Activated naive CD8-positive, alpha-beta T cell treated with anti-CD3 and anti-CD28 coated beads, Interleukin-2, amount 10 ng/mL, durations not matched to agents 7 days and 5 days (primary cell): ENCODE data around the gene GNAQ. TPM values are rescaled to one million over a fixed set of nuclear protein-coding genes. Genes with fewer than 3 reads are reported as not detected.
"Not testable (repeated sequence)": the region's sequence is repeated elsewhere in the genome, so short reads cannot be mapped to it uniquely, and the experiment has no call there.

Experiments
- ATAC-seq: fragments of 150-1000 bp; cut with Tn5 transposase; one replicate; pipeline ENCODE4 v1.10.0; 2021; ENCODE audit warnings: low read depth, moderate library complexity
- POLR2A ChIA-PET: fragments of 350-600 bp; sonication (Branson Sonifier 250); formaldehyde crosslinking; loops from one replicate; lab custom pipeline; 2021; ENCODE audit warnings: antibody characterized with exemption; lab: Charles Lee
- DNase-seq: peaks from one replicate; pipeline ENCODE4 v3.0.0; 2021
- H3K27ac Mint-ChIP-seq: one replicate; pipeline ENCODE4 v1.8.0; 2022; ENCODE audit warnings: mild to moderate bottlenecking, mixed read lengths
- H3K27me3 Mint-ChIP-seq: one replicate; pipeline ENCODE4 v1.8.0; 2022; ENCODE audit warnings: mild to moderate bottlenecking, moderate library complexity, mixed read lengths
- H3K36me3 Mint-ChIP-seq: one replicate; pipeline ENCODE4 v1.8.0; 2021; ENCODE audit warnings: mild to moderate bottlenecking, mixed read lengths
- H3K4me1 Mint-ChIP-seq: one replicate; pipeline ENCODE4 v1.8.0; 2021; ENCODE audit warnings: mixed read lengths
- H3K4me3 Mint-ChIP-seq: one replicate; pipeline ENCODE4 v1.8.0; 2022; ENCODE audit warnings: mild to moderate bottlenecking, moderate library complexity, mixed read lengths
- H3K9me3 Mint-ChIP-seq: one replicate; pipeline ENCODE4 v1.8.0; 2021; ENCODE audit warnings: mixed read lengths
- total RNA-seq, 2 experiments: library from RNA; stranded (reverse); gene quantifications; one replicate each; pipeline ENCODE4 v1.2.3, GENCODE V29; 2021

The GNAQ gene
- total RNA-seq, 2 experiments from 2014 or later = 25.5 to 30.4 TPM

DNA sequence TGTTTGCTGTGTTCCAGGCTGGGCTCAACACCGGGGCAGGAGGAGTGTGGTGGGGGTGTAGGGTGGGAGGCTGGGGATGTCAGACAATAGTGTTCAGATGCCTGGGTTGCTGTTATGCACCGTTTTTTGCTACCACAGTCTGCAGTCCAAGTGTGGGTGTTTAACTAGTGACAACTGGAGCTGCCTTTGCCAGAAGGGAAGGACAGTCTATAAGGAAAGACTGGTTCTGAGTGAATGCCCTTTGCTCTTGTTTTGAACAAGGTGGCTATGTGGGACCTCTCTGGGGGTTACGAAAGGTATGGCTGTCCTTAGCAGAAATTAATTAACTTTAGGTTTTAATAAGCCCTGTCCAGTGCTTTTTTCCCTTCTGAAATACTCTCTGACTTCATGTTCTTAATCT lies 265.0 kb downstream of the GNAQ start:
- POLR2A ChIA-PET = no interaction called here
- no peak overlapping the region for H3K4me3 Mint-ChIP-seq
- no peak for DNase-seq

GRCh38 chr9:77765781-77766259 lies 265.8 kb downstream of the GNAQ start:
- Mint-ChIP-seq H3K4me3 (no peak overlapping the region), H3K4me1 (no peaks in the 10 kb centered on the region), H3K27me3 (no peaks in the 10 kb centered on the region), H3K27ac (no peak overlapping the region), H3K36me3 (peaks cover 8% of the 10 kb centered on the region), H3K9me3 (no peaks in the 10 kb centered on the region)
- DNase-seq = no peak
- POLR2A ChIA-PET = no interaction called here
- no peak for ATAC-seq

More for the DNA sequence above, 265.0 kb downstream of the GNAQ start:
- no peaks in the 10 kb centered on the region for H3K4me1 Mint-ChIP-seq
- no peak overlapping the region for H3K27ac Mint-ChIP-seq
- ATAC-seq = no peak
- no peaks in the 10 kb centered on the region for H3K9me3 Mint-ChIP-seq
- no peaks in the 10 kb centered on the region for H3K27me3 Mint-ChIP-seq
- peaks cover 8% of the 10 kb centered on the region for H3K36me3 Mint-ChIP-seq

DNA sequence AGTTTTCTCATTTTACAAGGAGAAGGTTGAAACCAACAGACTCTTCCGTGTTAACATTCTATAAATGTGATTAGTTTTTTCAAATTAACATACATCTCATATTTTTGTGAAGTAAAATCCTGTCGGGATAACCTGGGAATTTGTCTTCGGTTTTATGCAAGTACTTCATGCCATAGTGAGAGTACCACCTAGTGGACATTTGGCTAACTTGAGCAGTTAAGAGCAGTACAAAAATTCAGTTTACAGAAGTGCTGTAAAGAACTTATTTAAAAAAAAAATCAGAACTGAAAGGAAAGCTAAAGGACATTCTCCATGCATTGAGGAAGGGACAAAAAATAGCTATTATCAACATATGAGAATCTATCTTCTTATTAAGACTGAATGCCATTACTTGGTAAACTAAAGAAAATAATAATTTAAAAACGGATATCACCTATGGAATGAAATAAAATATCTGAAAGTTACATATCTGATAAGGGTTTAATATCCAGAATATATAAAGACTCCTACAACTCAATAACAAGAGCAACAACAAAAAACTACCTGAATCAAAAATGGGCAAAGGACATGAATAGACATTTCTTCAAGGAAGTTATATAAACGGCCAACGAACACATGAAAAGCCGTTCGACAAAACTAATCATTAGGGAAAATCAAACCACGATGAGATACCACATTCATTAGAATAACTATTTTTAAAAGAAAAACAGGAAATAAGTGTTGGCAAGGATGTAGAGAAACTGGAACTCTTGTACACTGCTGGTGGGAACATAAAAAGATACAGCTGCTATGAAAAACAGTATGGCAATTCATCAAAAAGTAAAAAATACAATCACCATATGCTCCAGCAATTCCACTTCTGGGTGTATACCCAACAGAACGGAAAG lies 266.5 kb downstream of the GNAQ start:
- peaks cover 8% of the 10 kb centered on the region for H3K36me3 Mint-ChIP-seq
- no peaks in the 10 kb centered on the region for H3K4me1 Mint-ChIP-seq
- ATAC-seq (no peak), DNase-seq (no peak)
- H3K9me3 Mint-ChIP-seq = no peaks in the 10 kb centered on the region
- POLR2A ChIA-PET = no interaction called here
- no peaks in the 10 kb centered on the region for H3K27me3 Mint-ChIP-seq
- no peak overlapping the region for H3K27ac Mint-ChIP-seq
- H3K4me3 Mint-ChIP-seq = no peak overlapping the region

- no peak for DNase-seq
- no peaks in the 10 kb centered on the region for H3K9me3 Mint-ChIP-seq
- ATAC-seq = no peak
- peaks cover 6% of the 10 kb centered on the region for H3K36me3 Mint-ChIP-seq
- no peaks in the 10 kb centered on the region for H3K27me3 Mint-ChIP-seq
- H3K4me1 Mint-ChIP-seq = no peaks in the 10 kb centered on the region
- POLR2A ChIA-PET = no interaction called here
- no peak overlapping the region for H3K27ac Mint-ChIP-seq
- no peak overlapping the region for H3K4me3 Mint-ChIP-seq
These were observed 268.0 kb downstream of the GNAQ start for GRCh38 chr9:77763566-77763965.

GRCh38 chr9:77760919-77761318 lies 270.7 kb downstream of the GNAQ start:
- ATAC-seq, POLR2A ChIA-PET, H3K9me3 Mint-ChIP-seq, DNase-seq, H3K4me1 Mint-ChIP-seq, H3K36me3 Mint-ChIP-seq, H3K27ac Mint-ChIP-seq, H3K27me3 Mint-ChIP-seq, H3K4me3 Mint-ChIP-seq: not testable (repeated sequence)

DNA sequence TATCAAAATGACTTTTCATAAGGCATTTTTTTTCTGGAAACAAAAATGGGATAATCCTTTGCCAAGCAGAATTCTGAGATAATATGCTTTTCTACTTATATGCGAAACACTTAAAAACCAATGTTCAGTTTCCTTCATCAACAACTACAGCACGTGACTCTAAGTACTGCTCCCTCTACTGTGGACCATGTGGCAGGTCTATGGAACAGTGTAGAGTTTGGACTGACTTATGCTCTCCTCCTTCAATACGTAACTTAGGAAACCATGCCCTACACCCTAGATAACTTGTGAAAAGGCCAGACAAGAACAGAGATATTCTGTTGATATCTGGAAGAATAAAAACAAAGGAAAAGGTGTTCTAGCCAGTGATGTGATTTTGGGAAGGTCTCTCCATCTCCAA lies 272.2 kb downstream of the GNAQ start:
- H3K36me3 Mint-ChIP-seq = peaks cover 7% of the 10 kb centered on the region
- no peak overlapping the region for H3K27ac Mint-ChIP-seq
- DNase-seq (no peak), ATAC-seq (no peak)
- no peaks in the 10 kb centered on the region for H3K4me1 Mint-ChIP-seq
- POLR2A ChIA-PET = no interaction called here
- no peaks in the 10 kb centered on the region for H3K27me3 Mint-ChIP-seq
- H3K4me3 Mint-ChIP-seq = no peak overlapping the region
- H3K9me3 Mint-ChIP-seq = peaks cover 3% of the 10 kb centered on the region

- H3K27me3 Mint-ChIP-seq = no peaks in the 10 kb centered on the region
- no peak overlapping the region for H3K4me3 Mint-ChIP-seq
- H3K36me3 Mint-ChIP-seq = peaks cover 3% of the 10 kb centered on the region
- ATAC-seq (no peak), DNase-seq (no peak)
- peaks cover 3% of the 10 kb centered on the region for H3K9me3 Mint-ChIP-seq
- POLR2A ChIA-PET = no interaction called here
- H3K27ac Mint-ChIP-seq = no peak overlapping the region
- H3K4me1 Mint-ChIP-seq = peaks cover 6% of the 10 kb centered on the region
These were observed 275.2 kb downstream of the GNAQ start for GRCh38 chr9:77756449-77756848.

GRCh38 chr9:77753180-77753579 lies 278.4 kb downstream of the GNAQ start:
- H3K4me1 Mint-ChIP-seq = peaks cover 8% of the 10 kb centered on the region
- peaks cover 3% of the 10 kb centered on the region for H3K9me3 Mint-ChIP-seq
- no peak overlapping the region for H3K27ac Mint-ChIP-seq
- H3K27me3 Mint-ChIP-seq = no peaks in the 10 kb centered on the region
- no peak overlapping the region for H3K4me3 Mint-ChIP-seq
- DNase-seq = no peak
- peaks cover 3% of the 10 kb centered on the region for H3K36me3 Mint-ChIP-seq
- ATAC-seq = no peak
- POLR2A ChIA-PET = no interaction called here

DNA sequence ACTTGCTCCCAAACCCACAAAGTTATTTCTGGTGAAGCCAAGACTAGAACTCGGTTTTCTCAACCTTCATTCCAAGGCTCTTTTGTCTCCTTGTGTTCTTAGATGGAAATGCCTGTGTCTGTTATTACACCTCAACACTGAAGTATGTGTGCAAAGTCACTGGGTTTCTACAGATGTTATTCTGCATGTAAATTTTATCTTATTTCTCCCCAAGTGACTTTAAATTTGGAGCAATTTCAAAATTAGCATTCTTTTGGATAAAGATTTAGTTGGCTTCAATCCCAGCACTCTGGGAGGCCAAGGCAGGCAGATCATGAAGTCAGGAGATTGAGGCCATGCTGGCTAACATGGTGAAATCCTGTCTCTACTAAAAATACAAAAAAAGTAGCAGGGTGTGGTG lies 279.1 kb downstream of the GNAQ start:
- no peak overlapping the region for H3K27ac Mint-ChIP-seq
- H3K4me1 Mint-ChIP-seq = peaks cover 8% of the 10 kb centered on the region
- no peak overlapping the region for H3K4me3 Mint-ChIP-seq
- H3K9me3 Mint-ChIP-seq = peaks cover 3% of the 10 kb centered on the region
- H3K36me3 Mint-ChIP-seq = peaks cover 3% of the 10 kb centered on the region
- H3K27me3 Mint-ChIP-seq = no peaks in the 10 kb centered on the region
- DNase-seq (no peak), ATAC-seq (no peak)
- POLR2A ChIA-PET = no interaction called here

DNA sequence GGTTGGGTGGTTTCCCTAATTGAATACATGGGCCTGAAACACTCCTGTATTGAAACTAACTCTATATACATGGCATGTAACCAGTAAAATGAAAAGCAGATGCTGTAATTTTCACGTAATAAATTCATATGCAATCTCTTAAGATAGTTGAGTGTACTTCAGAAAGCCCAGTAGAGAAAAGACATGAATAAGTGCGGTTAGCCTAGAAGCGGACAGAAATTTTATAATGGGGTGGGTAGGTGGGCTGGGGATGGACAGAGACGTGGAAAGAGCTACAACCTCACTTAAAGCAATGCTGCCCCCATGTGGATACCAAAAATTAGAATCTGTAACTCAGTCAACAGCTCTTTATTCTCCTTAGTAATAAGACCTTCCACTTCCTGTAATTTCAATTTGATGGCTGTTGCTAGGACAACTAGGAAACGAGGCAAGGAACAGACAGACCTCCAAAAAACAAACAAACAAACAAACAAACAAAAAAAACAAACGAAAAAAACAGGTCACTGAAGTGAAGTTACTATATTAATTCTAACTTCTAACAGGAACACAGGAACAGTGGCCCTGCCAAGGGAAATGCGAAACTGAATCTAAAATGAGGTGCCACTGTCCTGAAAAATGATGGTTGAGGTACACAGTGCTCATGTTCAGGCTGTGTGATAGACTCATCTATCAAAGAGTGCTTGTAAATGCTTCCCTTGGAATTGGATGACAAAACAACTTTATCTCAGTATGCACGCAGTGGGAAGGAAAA lies 280.1 kb downstream of the GNAQ start:
- POLR2A ChIA-PET = no interaction called here
- Mint-ChIP-seq H3K4me3 (peak overlapping the region; percentile 45), H3K9me3 (no peaks in the 10 kb centered on the region), H3K27ac (peak overlapping the region; percentile 8), H3K36me3 (no peaks in the 10 kb centered on the region), H3K27me3 (no peaks in the 10 kb centered on the region), H3K4me1 (peaks cover 8% of the 10 kb centered on the region)
- DNase-seq (no peak), ATAC-seq (peak; percentile 45)

DNA sequence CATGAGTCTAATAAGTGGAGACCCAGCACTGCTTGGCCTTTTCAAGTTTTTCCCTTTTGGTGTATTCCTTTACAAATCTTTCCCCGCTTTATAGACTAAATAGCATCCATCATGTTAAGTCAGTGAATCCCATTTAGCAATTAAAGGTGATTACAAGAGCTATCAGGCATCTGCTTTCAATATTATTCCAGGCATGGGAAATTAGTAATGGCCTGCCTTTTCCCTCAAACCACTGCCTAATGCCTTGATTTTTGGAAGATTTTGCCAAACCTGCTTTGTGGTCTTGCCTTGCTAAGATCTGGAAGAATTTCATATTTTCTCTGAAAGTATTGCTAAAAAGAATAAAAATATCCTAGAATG lies 280.6 kb downstream of the GNAQ start:
- Mint-ChIP-seq H3K36me3 (peaks cover 5% of the 10 kb centered on the region), H3K27me3 (no peaks in the 10 kb centered on the region), H3K4me3 (no peak overlapping the region), H3K27ac (no peak overlapping the region), H3K4me1 (peaks cover 12% of the 10 kb centered on the region), H3K9me3 (no peaks in the 10 kb centered on the region)
- no peak for ATAC-seq
- DNase-seq = no peak
- POLR2A ChIA-PET = no interaction called here

- H3K4me1 Mint-ChIP-seq = peaks cover 12% of the 10 kb centered on the region
These were observed 281.3 kb downstream of the GNAQ start for GRCh38 chr9:77750284-77750683.

GRCh38 chr9:77748214-77748772 lies 283.3 kb downstream of the GNAQ start:
- H3K4me3 Mint-ChIP-seq = no peak overlapping the region
- ATAC-seq (no peak), DNase-seq (no peak)
- peaks cover 5% of the 10 kb centered on the region for H3K36me3 Mint-ChIP-seq
- no peaks in the 10 kb centered on the region for H3K27me3 Mint-ChIP-seq
- peaks cover 12% of the 10 kb centered on the region for H3K4me1 Mint-ChIP-seq
- no peaks in the 10 kb centered on the region for H3K9me3 Mint-ChIP-seq
- no peak overlapping the region for H3K27ac Mint-ChIP-seq
- POLR2A ChIA-PET = no interaction called here

More at GRCh38 chr9:77750284-77750683, 281.3 kb downstream of the GNAQ start:
- ATAC-seq = no peak
- H3K36me3 Mint-ChIP-seq = peaks cover 5% of the 10 kb centered on the region
- DNase-seq = no peak
- no peaks in the 10 kb centered on the region for H3K27me3 Mint-ChIP-seq
- no peaks in the 10 kb centered on the region for H3K9me3 Mint-ChIP-seq
- H3K27ac Mint-ChIP-seq = no peak overlapping the region
- no peak overlapping the region for H3K4me3 Mint-ChIP-seq
- POLR2A ChIA-PET = no interaction called here
